HEK293 (cell line): ENCODE results near the gene HEPACAM.

Experiments
- CTCF ChIA-PET: fragments of 350-600 bp; formaldehyde crosslinking; extraction: SDS; loops from one replicate; lab custom pipeline; 2021; ENCODE audit warnings: antibody characterized with exemption; lab: Yijun Ruan, JAX
- POLR2A ChIA-PET: fragments of 300-600 bp; formaldehyde crosslinking; extraction: SDS; loops from one replicate; lab custom pipeline; 2020; ENCODE audit warnings: antibody characterized with exemption, inconsistent platforms; lab: Yijun Ruan, JAX
- H3K27ac ChIP-seq: fragments of 200-500 bp; sonication (Bioruptor generic); 2 replicates; pipeline ENCODE4 v1.5.1; 2014; ENCODE audit warnings: low read depth, low read length, control low read depth, inconsistent platforms; ENCODE audit errors: extremely low read depth
- H3K36me3 ChIP-seq, 2 experiments: fragments of 200-500 bp in 1 of 2; sonication (Bioruptor generic) in 1 of 2; 1 replicate in 1 of 2; 2 replicates in 1 of 2; pipeline ENCODE4 v1.5.1; 2014 to 2017; ENCODE audit warnings: inconsistent platforms in 2 of 2, low read length in 2 of 2; ENCODE audit not compliant: control insufficient read depth in 2 of 2, insufficient read depth in 1 of 2
- H3K4me1 ChIP-seq: fragments of 200-500 bp; sonication (Bioruptor generic); 2 replicates; pipeline ENCODE4 v1.5.1; 2014; ENCODE audit warnings: mild to moderate bottlenecking, low read length, inconsistent platforms; ENCODE audit not compliant: control insufficient read depth, insufficient read depth
- H3K4me3 ChIP-seq: 2 replicates; pipeline ENCODE4 v1.5.1; 2011; ENCODE audit warnings: low read depth, mild to moderate bottlenecking, control low read depth, low read length, moderate library complexity
- H3K9me3 ChIP-seq: fragments of 200-500 bp; sonication (Bioruptor generic); 2 replicates; pipeline ENCODE4 v1.5.1; 2014; ENCODE audit warnings: low read depth, low read length, inconsistent platforms; ENCODE audit not compliant: control insufficient read depth, insufficient read depth
- BCL6B ChIP-seq: fragments of 450-650 bp; formaldehyde crosslinking; IDR thresholded peaks from 2 replicates; pipeline ENCODE4 v1.5.1; 2017; ENCODE audit warnings: missing biosample characterization, missing genetic modification characterization
- FEZF1 ChIP-seq: fragments of 450-650 bp; formaldehyde crosslinking; IDR thresholded peaks from 2 replicates; pipeline ENCODE4 v1.5.1; 2016; ENCODE audit warnings: missing biosample characterization, missing genetic modification characterization
- HOXA7 ChIP-seq: sonication (generic); formaldehyde crosslinking; IDR thresholded peaks from 2 replicates; pipeline ENCODE4 v1.8.1; 2022; ENCODE audit warnings: missing genetic modification reagents, borderline replicate concordance
- PRDM4 ChIP-seq: fragments of 450-650 bp; formaldehyde crosslinking; IDR thresholded peaks from 2 replicates; pipeline ENCODE4 v1.5.1; 2017; ENCODE audit warnings: missing biosample characterization, missing genetic modification characterization
- REPIN1 ChIP-seq: fragments of 450-650 bp; formaldehyde crosslinking; IDR thresholded peaks from 2 replicates; pipeline ENCODE4 v1.5.1; 2017; ENCODE audit warnings: missing biosample characterization, missing genetic modification characterization, low read depth
- SALL2 ChIP-seq: fragments of 450-650 bp; formaldehyde crosslinking; IDR thresholded peaks from 2 replicates; pipeline ENCODE4 v1.5.0; 2017; ENCODE audit warnings: missing biosample characterization, mild to moderate bottlenecking, missing genetic modification characterization, borderline replicate concordance
- ZBTB11 ChIP-seq: fragments of 450-650 bp; formaldehyde crosslinking; conservative IDR thresholded peaks from 2 replicates; pipeline ENCODE4 v1.5.1; 2016; ENCODE audit warnings: low read depth, missing biosample characterization, missing genetic modification characterization
- ZBTB21 ChIP-seq: fragments of 450-650 bp; formaldehyde crosslinking; IDR thresholded peaks from 2 replicates; pipeline ENCODE4 v1.5.1; 2017; ENCODE audit warnings: missing biosample characterization, missing genetic modification characterization
- ZNF133 ChIP-seq: fragments of 450-650 bp; formaldehyde crosslinking; IDR thresholded peaks from 2 replicates; pipeline ENCODE4 v1.5.1; 2016; ENCODE audit warnings: missing biosample characterization, missing genetic modification characterization
- ZNF146 ChIP-seq: fragments of 450-650 bp; formaldehyde crosslinking; IDR thresholded peaks from 2 replicates; pipeline ENCODE4 v1.5.1; 2016; ENCODE audit warnings: missing biosample characterization, missing genetic modification characterization
- ZNF148 ChIP-seq: fragments of 450-650 bp; formaldehyde crosslinking; IDR thresholded peaks from 2 replicates; pipeline ENCODE4 v1.5.0; 2017; ENCODE audit warnings: missing biosample characterization, missing genetic modification characterization, borderline replicate concordance
- ZNF26 ChIP-seq: fragments of 450-650 bp; formaldehyde crosslinking; IDR thresholded peaks from 2 replicates; pipeline ENCODE4 v1.5.1; 2016; ENCODE audit warnings: missing biosample characterization, missing genetic modification characterization
- ZNF416 ChIP-seq: fragments of 450-650 bp; formaldehyde crosslinking; IDR thresholded peaks from 2 replicates; pipeline ENCODE4 v1.5.1; 2016; ENCODE audit warnings: missing biosample characterization, missing genetic modification characterization
- ZNF521 ChIP-seq: fragments of 450-650 bp; formaldehyde crosslinking; IDR thresholded peaks from 2 replicates; pipeline ENCODE4 v1.5.1; 2017; ENCODE audit warnings: missing biosample characterization, mild to moderate bottlenecking, missing genetic modification characterization
- ZNF621 ChIP-seq: fragments of 450-650 bp; formaldehyde crosslinking; IDR thresholded peaks from 2 replicates; pipeline ENCODE4 v1.5.1; 2017; ENCODE audit warnings: missing biosample characterization, missing genetic modification characterization
- ZNF768 ChIP-seq: fragments of 450-650 bp; formaldehyde crosslinking; IDR thresholded peaks from 2 replicates; pipeline ENCODE4 v1.5.1; 2018; ENCODE audit warnings: missing biosample characterization, mild to moderate bottlenecking, missing genetic modification characterization
- ZSCAN18 ChIP-seq: fragments of 450-650 bp; formaldehyde crosslinking; IDR thresholded peaks from 2 replicates; pipeline ENCODE4 v1.5.1; 2016; ENCODE audit warnings: missing biosample characterization, missing genetic modification characterization

Gene HEPACAM

GRCh38 chr11:124951341-124951740, 15.5 kb upstream of the HEPACAM start:
- no peak overlapping the region for H3K4me3 ChIP-seq
- TF ChIP-seq ZBTB21 (tag by site-specific recombination) (no peak), ZBTB11 (tag by site-specific recombination) (no peak), ZNF621 (tag by site-specific recombination) (no peak), ZNF416 (tag by site-specific recombination) (no peak), PRDM4 (no peak), ZNF26 (tag by site-specific recombination) (no peak), ZNF521 (tag by site-specific recombination) (no peak), REPIN1 (no peak), ZNF768 (tag by site-specific recombination) (no peak), ZNF133 (tag by site-specific recombination) (no peak), HOXA7 (CRISPR knock-in tag) (no peak), ZNF146 (no peak), SALL2 (tag by site-specific recombination) (no peak), BCL6B (tag by site-specific recombination) (no peak), FEZF1 (tag by site-specific recombination) (no peak), ZNF148 (tag by site-specific recombination) (no peak), ZSCAN18 (no peak)
- POLR2A ChIA-PET = no interaction called here
- no peak overlapping the region for H3K27ac ChIP-seq
- CTCF ChIA-PET = no interaction called here
- no peaks in the 10 kb centered on the region for H3K9me3 ChIP-seq
- H3K36me3 ChIP-seq = no peaks in the 10 kb centered on the region
- H3K4me1 ChIP-seq = no peaks in the 10 kb centered on the region; the same call in 1 of the 2 replicates
